Hypothalamus (tissue), 51 donors: ENCODE measurements around the gene RELB.

Source experiments
- DNase-seq, 51 donors: peaks; one replicate each; lab custom pipeline; 2025; lab: John Stamatoyannopoulos, UW

Gene RELB

GRCh38 chr19:45076851-45077730, 75.8 kb downstream of the RELB start:
- DNase-seq = no peak

GRCh38 chr19:45078390-45079062, 77.3 kb downstream of the RELB start:
- DNase-seq = no peak

- DNase-seq = peak in 50 of 51 donors; percentile 11 to 85 (median 56)
These were observed 78.0 kb downstream of the RELB start, which contains the start of gene GEMIN7 for GRCh38 chr19:45079063-45079910. Gene GEMIN7 (plus strand): TSS chr19:45079260. CDS start chr19:45090115, 10,855 bp downstream.

GRCh38 chr19:45079911-45080370, 78.7 kb downstream of the RELB start:
- no peak for DNase-seq

GRCh38 chr19:45082170-45082569, 80.9 kb downstream of the RELB start:
- DNase-seq = no peak

GRCh38 chr19:45086480-45086879, 85.2 kb downstream of the RELB start:
- no peak for DNase-seq

- no peak for DNase-seq
These were observed 86.3 kb downstream of the RELB start for GRCh38 chr19:45087531-45087930.
